GM23338 (cell line): ENCODE results near the gene C19orf25. TPM values are rescaled to one million over a fixed set of nuclear protein-coding genes. Genes with fewer than 3 reads are reported as not detected.

ENCODE experiments used
- ATAC-seq: fragments of 200-7000 bp; cut with Tn5 transposase; 3 replicates; pipeline ENCODE4 v1.9.1; 2020
- DNase-seq: peaks from one replicate; pipeline ENCODE4 v3.0.0-alpha.2; 2015; ENCODE audit warnings: low spot score
- H2AFZ ChIP-seq: fragments of 200-600 bp; sonication (generic); 2 replicates; pipeline ENCODE4 v1.8.0; 2016; ENCODE audit warnings: antibody characterized with exemption, mild to moderate bottlenecking, moderate library complexity
- H3F3A ChIP-seq: fragments of 200-600 bp; sonication (generic); replicated peaks from 2 replicates; pipeline ENCODE4 v1.8.0; 2017; ENCODE audit warnings: antibody characterized with exemption, mixed run types, low read depth
- H3K27ac ChIP-seq: fragments of 200-600 bp; sonication (generic); 2 replicates; pipeline ENCODE4 v1.6.1; 2016; ENCODE audit warnings: low read depth
- H3K27me3 ChIP-seq: fragments of 200-600 bp; sonication (generic); 2 replicates; pipeline ENCODE4 v1.8.0; 2016; ENCODE audit warnings: mild to moderate bottlenecking, mixed run types, moderate library complexity; ENCODE audit not compliant: insufficient read depth
- H3K36me3 ChIP-seq: fragments of 200-600 bp; sonication (generic); 2 replicates; pipeline ENCODE4 v1.8.0; 2016; ENCODE audit warnings: mild to moderate bottlenecking; ENCODE audit not compliant: insufficient read depth
- H3K4me1 ChIP-seq: fragments of 200-600 bp; sonication (generic); 2 replicates; pipeline ENCODE4 v1.8.0; 2016; ENCODE audit warnings: mild to moderate bottlenecking, moderate library complexity; ENCODE audit not compliant: insufficient read depth
- H3K4me2 ChIP-seq: fragments of 200-600 bp; sonication (generic); 2 replicates; pipeline ENCODE4 v1.7.1; 2017; ENCODE audit warnings: mixed run types
- H3K4me3 ChIP-seq: fragments of 200-600 bp; sonication (generic); 2 replicates; pipeline ENCODE4 v1.6.1; 2016; ENCODE audit warnings: mixed run types
- H3K79me2 ChIP-seq: fragments of 200-600 bp; sonication (generic); replicated peaks from 2 replicates; pipeline ENCODE4 v1.8.0; 2017; ENCODE audit warnings: mild to moderate bottlenecking; ENCODE audit not compliant: insufficient read depth
- H3K9me2 ChIP-seq: fragments of 200-600 bp; sonication (generic); 2 replicates; pipeline ENCODE4 v1.8.0; 2017; ENCODE audit not compliant: insufficient read depth
- H4K20me1 ChIP-seq: fragments of 200-600 bp; sonication (generic); replicated peaks from 2 replicates; pipeline ENCODE4 v1.8.0; 2017; ENCODE audit warnings: mild to moderate bottlenecking; ENCODE audit not compliant: insufficient read depth
- H3K27ac Mint-ChIP-seq: 2 replicates; pipeline ENCODE4 v1.8.0; 2020; ENCODE audit warnings: inconsistent platforms, mild to moderate bottlenecking, moderate library complexity, mixed read lengths
- H3K27me3 Mint-ChIP-seq: 3 replicates; pipeline ENCODE4 v1.8.0; 2022; ENCODE audit warnings: low read depth, mild to moderate bottlenecking, moderate library complexity, mixed read lengths, inconsistent platforms; ENCODE audit not compliant: insufficient read depth, poor library complexity
- H3K36me3 Mint-ChIP-seq: 3 replicates; pipeline ENCODE4 v1.8.0; 2021; ENCODE audit warnings: low read depth, mild to moderate bottlenecking, inconsistent platforms, moderate library complexity, mixed read lengths
- H3K4me1 Mint-ChIP-seq: 3 replicates; pipeline ENCODE4 v1.8.0; 2020; ENCODE audit warnings: mild to moderate bottlenecking, inconsistent platforms, mixed read lengths
- H3K4me3 Mint-ChIP-seq: 3 replicates; pipeline ENCODE4 v1.8.0; 2021; ENCODE audit warnings: moderate library complexity, mild to moderate bottlenecking, inconsistent platforms, mixed read lengths
- H3K9me3 Mint-ChIP-seq: 3 replicates; pipeline ENCODE4 v1.8.0; 2020; ENCODE audit warnings: moderate library complexity, mild to moderate bottlenecking, inconsistent platforms, mixed read lengths
- EZH2 ChIP-seq: fragments of 200-600 bp; sonication (generic); IDR thresholded peaks from one replicate; pipeline ENCODE4 v1.8.0; 2017; ENCODE audit warnings: antibody characterized with exemption, mild to moderate bottlenecking, low read depth; ENCODE audit not compliant: unreplicated experiment
- JUNB ChIP-seq: IDR thresholded peaks from one replicate; pipeline ENCODE4 v1.6.1; 2016; ENCODE audit warnings: antibody characterized with exemption; ENCODE audit not compliant: unreplicated experiment
- NANOG ChIP-seq: IDR thresholded peaks from 2 replicates; pipeline ENCODE4 v1.6.1; 2016; ENCODE audit warnings: antibody characterized with exemption, borderline replicate concordance
- POLR2AphosphoS5 ChIP-seq: IDR thresholded peaks from 2 replicates; pipeline ENCODE4 v1.6.1; 2016; ENCODE audit warnings: antibody characterized with exemption, low read depth
- polyA plus RNA-seq: library from polyadenylated mRNA; unstranded; fragments of >200 nt; fragmentation: Nextera tagmentation; extraction: Ambion mirVana; gene quantifications from 2 replicates; pipeline ENCODE4 v1.2.1, GENCODE V29; 2016
- total RNA-seq: library from RNA; depleted of rRNA; stranded (reverse); fragments of >200 nt; shearing (Covaris generic); gene quantifications from 2 replicates; pipeline ENCODE4 v1.2.3, GENCODE V29; 2014
- TF ChIP-seq, protein P1 (sequence below): IDR thresholded peaks from one replicate; pipeline ENCODE4 v1.6.1; 2018; ENCODE audit warnings: antibody characterized with exemption; ENCODE audit not compliant: unreplicated experiment
- TF ChIP-seq, protein P2 (sequence below), 2 experiments: fragments of 200-600 bp in 1 of 2; sonication (generic) in 1 of 2; conservative IDR thresholded peaks; 2 replicates each; pipeline versions ENCODE4 v1.5.1 to v1.6.1; 2016 to 2017; ENCODE audit warnings: antibody characterized with exemption in 2 of 2, low read depth in 2 of 2, mild to moderate bottlenecking in 2 of 2, moderate library complexity in 1 of 2

The C19orf25 gene
- total and polyA plus RNA-seq, 2 experiments from 2014 or later = 43.5 to 61.1 TPM

DNA sequence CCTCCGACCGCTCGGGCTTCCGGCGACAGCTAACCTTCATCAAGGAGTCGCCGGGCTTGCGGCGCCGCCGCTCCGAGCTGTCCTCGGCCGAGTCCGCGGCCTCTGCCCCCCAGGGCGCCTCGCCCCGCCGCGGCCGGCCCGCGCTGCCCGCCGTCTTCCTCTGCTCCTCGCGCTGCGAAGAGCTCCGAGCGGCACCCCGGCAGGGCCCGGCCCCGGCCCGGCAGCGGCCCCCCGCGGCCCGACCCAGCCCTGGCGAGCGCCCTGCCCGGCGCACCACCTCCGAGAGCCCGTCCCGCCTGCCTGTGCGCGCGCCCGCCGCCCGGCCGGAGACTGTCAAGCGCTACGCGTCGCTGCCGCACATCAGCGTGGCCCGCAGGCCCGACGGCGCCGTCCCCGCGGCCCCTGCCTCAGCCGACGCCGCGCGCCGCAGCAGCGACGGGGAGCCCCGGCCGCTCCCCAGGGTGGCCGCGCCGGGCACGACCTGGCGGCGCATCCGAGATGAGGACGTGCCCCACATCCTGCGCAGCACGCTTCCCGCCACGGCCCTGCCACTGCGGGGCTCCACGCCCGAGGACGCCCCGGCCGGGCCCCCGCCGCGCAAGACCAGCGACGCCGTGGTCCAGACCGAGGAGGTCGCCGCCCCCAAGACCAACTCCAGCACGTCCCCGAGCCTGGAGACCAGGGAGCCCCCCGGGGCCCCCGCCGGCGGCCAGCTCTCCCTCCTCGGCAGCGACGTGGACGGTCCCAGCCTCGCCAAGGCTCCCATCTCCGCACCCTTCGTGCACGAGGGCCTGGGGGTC lies 9.6 kb downstream of the C19orf25 start (continued):
- TF ChIP-seq, protein P1, sequence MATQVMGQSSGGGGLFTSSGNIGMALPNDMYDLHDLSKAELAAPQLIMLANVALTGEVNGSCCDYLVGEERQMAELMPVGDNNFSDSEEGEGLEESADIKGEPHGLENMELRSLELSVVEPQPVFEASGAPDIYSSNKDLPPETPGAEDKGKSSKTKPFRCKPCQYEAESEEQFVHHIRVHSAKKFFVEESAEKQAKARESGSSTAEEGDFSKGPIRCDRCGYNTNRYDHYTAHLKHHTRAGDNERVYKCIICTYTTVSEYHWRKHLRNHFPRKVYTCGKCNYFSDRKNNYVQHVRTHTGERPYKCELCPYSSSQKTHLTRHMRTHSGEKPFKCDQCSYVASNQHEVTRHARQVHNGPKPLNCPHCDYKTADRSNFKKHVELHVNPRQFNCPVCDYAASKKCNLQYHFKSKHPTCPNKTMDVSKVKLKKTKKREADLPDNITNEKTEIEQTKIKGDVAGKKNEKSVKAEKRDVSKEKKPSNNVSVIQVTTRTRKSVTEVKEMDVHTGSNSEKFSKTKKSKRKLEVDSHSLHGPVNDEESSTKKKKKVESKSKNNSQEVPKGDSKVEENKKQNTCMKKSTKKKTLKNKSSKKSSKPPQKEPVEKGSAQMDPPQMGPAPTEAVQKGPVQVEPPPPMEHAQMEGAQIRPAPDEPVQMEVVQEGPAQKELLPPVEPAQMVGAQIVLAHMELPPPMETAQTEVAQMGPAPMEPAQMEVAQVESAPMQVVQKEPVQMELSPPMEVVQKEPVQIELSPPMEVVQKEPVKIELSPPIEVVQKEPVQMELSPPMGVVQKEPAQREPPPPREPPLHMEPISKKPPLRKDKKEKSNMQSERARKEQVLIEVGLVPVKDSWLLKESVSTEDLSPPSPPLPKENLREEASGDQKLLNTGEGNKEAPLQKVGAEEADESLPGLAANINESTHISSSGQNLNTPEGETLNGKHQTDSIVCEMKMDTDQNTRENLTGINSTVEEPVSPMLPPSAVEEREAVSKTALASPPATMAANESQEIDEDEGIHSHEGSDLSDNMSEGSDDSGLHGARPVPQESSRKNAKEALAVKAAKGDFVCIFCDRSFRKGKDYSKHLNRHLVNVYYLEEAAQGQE = no peak
- TF ChIP-seq NANOG = no peak
- no peak for TF ChIP-seq POLR2AphosphoS5
- TF ChIP-seq, protein P2, sequence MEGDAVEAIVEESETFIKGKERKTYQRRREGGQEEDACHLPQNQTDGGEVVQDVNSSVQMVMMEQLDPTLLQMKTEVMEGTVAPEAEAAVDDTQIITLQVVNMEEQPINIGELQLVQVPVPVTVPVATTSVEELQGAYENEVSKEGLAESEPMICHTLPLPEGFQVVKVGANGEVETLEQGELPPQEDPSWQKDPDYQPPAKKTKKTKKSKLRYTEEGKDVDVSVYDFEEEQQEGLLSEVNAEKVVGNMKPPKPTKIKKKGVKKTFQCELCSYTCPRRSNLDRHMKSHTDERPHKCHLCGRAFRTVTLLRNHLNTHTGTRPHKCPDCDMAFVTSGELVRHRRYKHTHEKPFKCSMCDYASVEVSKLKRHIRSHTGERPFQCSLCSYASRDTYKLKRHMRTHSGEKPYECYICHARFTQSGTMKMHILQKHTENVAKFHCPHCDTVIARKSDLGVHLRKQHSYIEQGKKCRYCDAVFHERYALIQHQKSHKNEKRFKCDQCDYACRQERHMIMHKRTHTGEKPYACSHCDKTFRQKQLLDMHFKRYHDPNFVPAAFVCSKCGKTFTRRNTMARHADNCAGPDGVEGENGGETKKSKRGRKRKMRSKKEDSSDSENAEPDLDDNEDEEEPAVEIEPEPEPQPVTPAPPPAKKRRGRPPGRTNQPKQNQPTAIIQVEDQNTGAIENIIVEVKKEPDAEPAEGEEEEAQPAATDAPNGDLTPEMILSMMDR (conservative IDR thresholded peaks at IDR 0.05; ENCODE audit: low read depth in 2 of 2) = no peak

- Mint-ChIP-seq H3K9me3 (0 out of 3 replicates have a peak, but pooled peaks cover 3% of the 10 kb centered on the region), H3K4me1 (peaks cover 6% of the 10 kb centered on the region; the same call in 2 of the 3 replicates), H3K4me3 (no peak overlapping the region), H3K36me3 (no peaks in the 10 kb centered on the region; the same call in 2 of the 3 replicates), H3K27ac (no peak overlapping the region), H3K27me3 (peaks cover 69% of the 10 kb centered on the region)
- Histone ChIP-seq H3K9me2 (no peaks in the 10 kb centered on the region), H3K79me2 (no peaks in the 10 kb centered on the region), H3F3A (peaks cover 17% of the 10 kb centered on the region), H3K4me3 (peak overlapping the region; percentile 51; the same call in 1 of the 2 replicates), H2AFZ (no peak overlapping the region), H3K4me1 (peaks cover 6% of the 10 kb centered on the region; the same call in 1 of the 2 replicates), H3K4me2 (peak overlapping the region; percentile 75), H3K27ac (no peak overlapping the region), H3K27me3 (peaks cover 93% of the 10 kb centered on the region), H4K20me1 (peaks cover 11% of the 10 kb centered on the region; the same call in 1 of the 2 replicates), H3K36me3 (no peaks in the 10 kb centered on the region)
- ATAC-seq (peak; percentile 0; the same call in 2 of the 3 replicates), DNase-seq (no peak)
- TF ChIP-seq EZH2 (peak; percentile 80), JUNB (no peak)
- TF ChIP-seq, protein P2 (conservative IDR thresholded peaks at IDR 0.05; ENCODE audit: low read depth in 2 of 2) = peak in 1 of 2 experiments; percentile 38; a peak in 2 of 4 replicates
Measured at GRCh38 chr19:1468821-1469254, 10.2 kb downstream of the C19orf25 start.
